Hair follicular keratinocyte (primary cell): ENCODE measurements around the gene CALD1. TPM values are rescaled to one million over a fixed set of nuclear protein-coding genes. Genes with fewer than 3 reads are reported as not detected.

Source experiments
- total RNA-seq: library from RNA; depleted of rRNA; stranded (reverse); fragments of >200 nt; gene quantifications from 2 replicates; pipeline ENCODE4 v1.2.3, GENCODE V29; 2015

CALD1 gene
- total RNA-seq = 110 TPM in 2 replicates

GRCh38 chr7:134778941-134779740, at the start of gene CALD1:
CALD1 (plus strand) TSS chr7:134779634; CDS start chr7:134867734, 88,100 bp downstream.

GRCh38 chr7:134986363-134987251, 207.2 kb downstream of the CALD1 start, which contains the start of gene AGBL3:
AGBL3 (plus strand) TSS chr7:134986508; CDS start chr7:134987934, 1,426 bp downstream.

Other genes starting within 250 kb of the CALD1 start
- gene AKR1B15, start 230.5 kb upstream of the CALD1 start, total RNA-seq = not detected in 2 replicates
- gene BPGM, start 132.8 kb upstream of the CALD1 start, total RNA-seq = 17.4 and 24.5 TPM in 2 replicates
- 0.46 and 1.0 TPM in 2 replicates for gene AGBL3, start 206.9 kb downstream of the CALD1 start, total RNA-seq